LNCAP (cell line): Measurements from ENCODE around the gene CACNA2D4.

Experiments used
- TF ChIP-seq, protein P1 (sequence below): fragments of 450-650 bp; IDR thresholded peaks from 2 replicates; pipeline ENCODE4 v1.5.1; 2017; ENCODE audit warnings: mild to moderate bottlenecking

Gene CACNA2D4

DNA sequence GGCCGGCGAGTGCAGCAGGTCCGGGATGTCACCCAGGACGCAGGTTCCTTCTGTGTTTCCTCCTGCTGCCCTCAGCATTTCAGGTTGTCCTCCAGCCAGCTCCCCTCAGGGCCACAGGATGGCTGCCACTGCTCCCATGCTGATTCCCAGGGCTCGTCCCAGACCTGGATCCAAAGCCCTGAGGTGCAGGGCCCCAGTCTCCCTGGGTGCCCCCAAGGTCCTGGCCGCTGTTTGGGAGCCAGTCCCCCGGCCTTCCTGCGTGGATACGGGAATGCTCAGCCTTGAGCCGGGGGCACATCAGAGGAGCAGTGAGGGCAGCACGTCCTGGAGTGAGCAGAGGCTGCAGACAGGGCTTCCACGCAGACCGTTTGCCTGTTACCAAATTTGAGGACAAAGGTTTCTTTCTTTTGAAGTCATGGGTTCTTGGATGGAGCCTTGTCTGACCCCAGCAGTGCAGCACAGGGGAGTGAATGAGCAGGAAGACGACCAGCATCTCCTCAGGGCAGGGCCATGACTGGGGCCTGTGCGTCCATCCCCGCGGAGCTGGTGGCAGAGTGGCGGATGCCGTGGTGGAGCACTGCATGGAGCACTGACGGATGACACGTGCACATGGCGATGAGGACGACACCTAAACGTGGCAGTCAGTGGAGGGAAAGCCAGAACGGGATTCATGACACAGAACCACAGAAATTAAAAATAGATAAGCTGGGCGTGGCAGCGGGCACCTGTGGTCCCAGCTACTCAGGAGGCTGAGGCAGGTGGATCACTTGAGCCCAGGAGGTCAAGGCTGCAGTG, 12.5 kb upstream of the CACNA2D4 start:
- TF ChIP-seq, protein P1, sequence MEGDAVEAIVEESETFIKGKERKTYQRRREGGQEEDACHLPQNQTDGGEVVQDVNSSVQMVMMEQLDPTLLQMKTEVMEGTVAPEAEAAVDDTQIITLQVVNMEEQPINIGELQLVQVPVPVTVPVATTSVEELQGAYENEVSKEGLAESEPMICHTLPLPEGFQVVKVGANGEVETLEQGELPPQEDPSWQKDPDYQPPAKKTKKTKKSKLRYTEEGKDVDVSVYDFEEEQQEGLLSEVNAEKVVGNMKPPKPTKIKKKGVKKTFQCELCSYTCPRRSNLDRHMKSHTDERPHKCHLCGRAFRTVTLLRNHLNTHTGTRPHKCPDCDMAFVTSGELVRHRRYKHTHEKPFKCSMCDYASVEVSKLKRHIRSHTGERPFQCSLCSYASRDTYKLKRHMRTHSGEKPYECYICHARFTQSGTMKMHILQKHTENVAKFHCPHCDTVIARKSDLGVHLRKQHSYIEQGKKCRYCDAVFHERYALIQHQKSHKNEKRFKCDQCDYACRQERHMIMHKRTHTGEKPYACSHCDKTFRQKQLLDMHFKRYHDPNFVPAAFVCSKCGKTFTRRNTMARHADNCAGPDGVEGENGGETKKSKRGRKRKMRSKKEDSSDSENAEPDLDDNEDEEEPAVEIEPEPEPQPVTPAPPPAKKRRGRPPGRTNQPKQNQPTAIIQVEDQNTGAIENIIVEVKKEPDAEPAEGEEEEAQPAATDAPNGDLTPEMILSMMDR, result no peak

DNA sequence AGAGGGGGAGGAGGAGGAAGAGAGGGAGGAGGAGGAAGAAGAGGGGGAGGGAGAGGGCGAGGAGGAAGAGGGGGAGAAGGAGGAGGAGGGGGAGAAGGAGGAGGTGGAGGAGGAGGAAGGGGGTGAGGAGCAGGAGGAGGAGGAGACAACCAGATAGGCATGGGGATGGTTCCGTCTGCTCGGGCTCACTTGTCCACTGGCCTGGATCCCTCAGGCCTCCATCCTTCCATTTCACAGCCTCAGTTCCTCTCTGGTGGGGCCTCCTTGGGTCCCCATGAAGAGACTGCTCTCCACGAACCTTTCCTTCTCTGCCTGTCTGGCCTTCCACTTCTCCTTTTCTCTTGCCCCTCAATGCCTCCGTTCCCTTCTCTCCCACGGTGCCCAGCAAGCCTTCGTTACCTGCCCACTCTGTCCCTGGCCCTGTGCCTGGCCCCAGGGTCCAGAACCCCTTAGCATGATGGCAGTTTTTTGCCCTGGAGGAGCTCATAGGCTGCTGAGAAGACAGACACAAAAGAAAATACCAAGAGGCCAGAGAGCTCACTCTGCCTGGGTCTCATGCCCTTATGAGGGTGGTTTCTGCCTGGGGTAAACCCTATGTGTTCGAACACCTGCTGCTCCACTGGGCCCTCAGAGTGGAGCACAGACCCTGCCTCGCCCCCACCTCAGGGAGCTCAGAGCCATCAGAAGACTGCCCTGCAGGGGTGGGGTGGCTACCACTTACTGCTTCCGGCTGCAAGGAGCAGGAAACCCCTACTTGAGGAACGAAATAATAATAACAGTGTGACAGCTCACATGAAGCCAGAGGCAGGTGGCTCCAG, 11.7 kb upstream of the CACNA2D4 start:
- TF ChIP-seq, protein P1, result no peak

DNA sequence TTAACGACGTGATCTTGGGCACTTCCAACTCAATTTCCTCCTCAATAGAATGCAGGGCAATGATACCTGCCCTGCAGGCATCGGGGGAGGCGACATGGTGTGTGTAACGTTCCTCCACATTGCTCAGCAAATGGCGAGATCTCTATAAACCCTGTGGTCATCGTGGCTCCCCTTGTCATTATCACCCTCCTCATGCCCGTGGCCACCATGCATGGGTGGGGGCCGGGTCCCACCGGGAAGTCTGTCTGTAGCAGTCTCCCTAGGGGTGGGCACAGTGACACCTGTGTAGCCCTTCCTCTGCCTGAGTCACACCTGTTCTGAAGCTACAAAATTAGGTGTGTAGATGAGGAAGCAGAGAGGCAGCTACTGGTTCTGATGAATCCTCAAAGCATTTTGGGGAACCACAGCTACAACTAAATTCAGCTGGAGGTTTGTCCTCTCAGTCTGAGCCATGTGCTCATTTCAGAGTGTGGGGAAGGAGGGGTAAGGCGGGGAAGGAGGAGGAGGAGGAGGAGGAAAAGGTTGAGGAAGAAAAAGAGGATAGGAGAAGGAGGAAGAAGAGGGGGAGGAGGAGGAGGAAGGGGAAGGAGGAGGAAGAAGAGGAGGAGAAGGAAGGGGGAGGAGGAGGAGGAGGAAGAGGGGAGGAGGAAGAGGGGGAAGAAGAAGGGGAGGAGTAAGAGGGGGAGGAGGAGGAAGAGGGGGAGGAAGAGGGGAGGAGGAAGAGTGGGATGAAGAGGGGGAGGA, 11.0 kb upstream of the CACNA2D4 start:
- TF ChIP-seq, protein P1, result no peak

DNA sequence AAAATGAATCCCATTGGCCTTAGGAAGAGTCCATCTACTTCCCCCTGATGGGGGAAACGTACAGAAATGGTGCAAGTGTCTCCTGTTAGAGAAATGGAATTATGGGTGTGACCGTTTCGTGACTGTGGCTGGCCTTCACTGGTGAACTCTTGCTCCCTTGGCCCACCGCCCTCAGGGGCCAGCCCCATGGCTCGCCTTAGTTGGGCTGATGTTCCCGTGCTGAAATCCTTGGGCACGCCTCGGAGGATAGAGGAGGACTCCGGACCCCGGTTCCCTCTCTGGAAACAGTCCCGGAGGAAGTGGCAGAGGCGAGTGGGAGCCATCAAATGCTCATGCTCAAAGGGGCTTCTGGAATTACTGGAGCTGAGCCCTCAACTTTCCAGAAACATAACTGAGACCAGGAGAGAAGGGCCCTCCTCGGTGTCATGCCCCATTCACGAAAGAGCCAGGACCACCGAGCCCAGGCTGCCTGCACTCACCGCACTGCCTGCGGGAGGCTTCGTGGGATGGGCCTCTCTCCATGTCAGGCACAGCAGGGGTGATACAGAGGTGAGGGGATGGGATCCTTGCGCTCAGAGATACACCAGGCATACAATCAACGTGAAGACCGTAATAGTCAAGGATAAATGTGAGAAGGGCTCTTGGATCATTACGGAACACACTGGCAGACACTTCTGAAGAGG, 10.1 kb upstream of the CACNA2D4 start:
- TF ChIP-seq, protein P1, result no peak

DNA sequence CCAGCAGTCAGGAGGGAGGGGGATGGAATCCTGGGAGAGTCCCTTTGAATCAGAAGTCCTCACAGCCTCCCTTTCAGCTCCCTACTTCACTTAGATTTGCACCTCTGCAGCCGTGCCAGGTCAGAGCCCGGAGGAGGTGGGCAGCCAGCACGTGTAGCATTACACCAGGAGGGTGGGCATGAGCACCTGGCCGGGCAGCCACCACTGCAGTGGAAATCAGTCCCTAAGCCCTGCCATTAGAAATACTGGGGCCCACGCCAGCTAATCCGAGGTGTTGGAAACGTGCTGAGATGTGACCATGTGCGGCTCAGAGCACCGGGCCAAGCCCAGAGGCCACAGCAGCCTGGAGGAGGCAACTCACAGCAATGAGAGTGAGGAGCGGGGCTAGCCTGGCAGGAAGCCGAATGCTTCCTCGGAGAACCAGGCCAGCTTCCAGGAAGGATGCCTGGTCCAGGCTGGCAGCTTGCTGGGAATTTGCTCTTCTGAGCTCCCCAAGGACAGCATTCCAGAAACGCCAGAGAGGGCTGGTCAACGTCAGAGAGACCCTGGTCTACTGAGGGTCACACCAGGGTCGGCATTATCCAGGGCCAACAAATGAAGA, 9.4 kb upstream of the CACNA2D4 start:
- TF ChIP-seq, protein P1, result no peak

DNA sequence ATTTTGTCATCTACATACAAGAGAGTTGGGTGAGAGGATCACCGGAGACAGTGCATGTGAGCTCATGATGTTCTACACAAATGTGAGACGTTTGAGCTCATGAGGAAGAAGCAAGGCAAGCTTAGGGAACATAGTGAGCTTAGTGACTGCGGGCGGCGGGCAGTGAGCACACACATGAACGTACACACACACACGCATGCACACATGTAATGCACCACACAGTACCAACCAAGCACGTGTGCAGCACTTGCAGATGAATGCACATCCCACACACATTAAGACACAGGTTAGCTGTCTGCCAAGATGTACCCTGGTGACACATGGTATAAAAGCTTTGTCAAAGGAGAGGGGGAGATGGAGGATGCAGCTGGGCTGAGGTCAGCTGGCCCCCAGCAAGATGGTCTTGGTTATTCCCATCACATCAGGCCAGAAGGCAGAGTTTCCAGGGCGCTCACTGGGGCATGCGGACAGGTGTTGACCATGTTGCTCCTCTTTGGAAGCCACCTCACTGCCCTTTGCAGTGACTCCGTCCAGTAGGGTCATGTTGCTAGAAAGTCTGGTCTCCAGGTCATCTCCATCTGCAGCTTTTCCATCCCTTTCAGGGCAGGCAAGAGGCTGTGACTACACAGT, 8.7 kb upstream of the CACNA2D4 start:
- TF ChIP-seq, protein P1, result no peak
